SK-N-MC (cell line): ENCODE measurements around the gene POTEE.
"Not testable (repeated sequence)": the region's sequence is repeated elsewhere in the genome, so short reads cannot be mapped to it uniquely, and the experiment has no call there.

Source experiments
- EZH2 ChIP-seq: fragments of 200-600 bp; sonication (generic); IDR thresholded peaks from one replicate; pipeline ENCODE4 v1.6.1; 2017; ENCODE audit warnings: antibody characterized with exemption
- POLR2AphosphoS5 ChIP-seq: IDR thresholded peaks from 2 replicates; pipeline ENCODE4 v1.6.1; 2012; ENCODE audit warnings: mild to moderate bottlenecking, low read depth, low read length, borderline replicate concordance

DNA sequence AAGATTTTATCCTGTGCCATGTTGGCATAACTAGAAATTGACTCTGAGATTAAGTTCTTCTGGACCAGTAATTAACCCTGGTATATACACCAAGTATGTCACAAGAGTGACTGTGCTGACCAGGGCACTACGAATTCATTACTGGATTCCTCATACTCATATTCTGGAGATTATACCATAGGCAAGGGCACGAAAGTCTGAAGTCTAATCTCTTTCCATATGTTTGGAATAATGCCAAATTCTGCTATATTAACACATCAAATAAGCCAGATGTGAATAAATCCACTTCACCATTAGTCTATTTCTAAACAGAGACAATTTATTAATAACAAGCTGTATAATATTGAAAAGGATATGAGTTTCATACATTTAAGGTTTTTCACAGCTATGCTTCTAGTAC is 13.2 kb upstream of the POTEE start:
- TF ChIP-seq POLR2AphosphoS5, EZH2: not testable (repeated sequence)
